Stimulated activated naive CD8-positive, alpha-beta T cell treated with anti-CD3 and anti-CD28 coated beads, Interleukin-15, Interleukin-2, amounts not matched to agents 100 ng/mL and 50 ng/mL, for 24 hours (primary cell): ENCODE measurements around the gene COL25A1.
"Not testable (repeated sequence)": the region's sequence is repeated elsewhere in the genome, so short reads cannot be mapped to it uniquely, and the experiment has no call there.

ENCODE experiments used
- H3K27ac Mint-ChIP-seq: one replicate; pipeline ENCODE4 v1.8.0; 2021; ENCODE audit warnings: mild to moderate bottlenecking, mixed read lengths
- H3K27me3 Mint-ChIP-seq: one replicate; pipeline ENCODE4 v1.8.0; 2021; ENCODE audit warnings: mixed read lengths
- H3K36me3 Mint-ChIP-seq: one replicate; pipeline ENCODE4 v1.8.0; 2021; ENCODE audit warnings: low read depth, mixed read lengths
- H3K4me1 Mint-ChIP-seq: one replicate; pipeline ENCODE4 v1.8.0; 2021; ENCODE audit warnings: low read depth, mixed read lengths
- H3K4me3 Mint-ChIP-seq: one replicate; pipeline ENCODE4 v1.8.0; 2021; ENCODE audit warnings: mild to moderate bottlenecking, mixed read lengths
- H3K9me3 Mint-ChIP-seq: one replicate; pipeline ENCODE4 v1.8.0; 2021; ENCODE audit warnings: mixed read lengths

Gene COL25A1

GRCh38 chr4:109121561-109121960, 180.9 kb downstream of the COL25A1 start:
- Mint-ChIP-seq H3K27ac (no peak overlapping the region), H3K4me3 (no peak overlapping the region), H3K27me3 (peaks cover 28% of the 10 kb centered on the region), H3K4me1 (no peaks in the 10 kb centered on the region), H3K36me3 (no peaks in the 10 kb centered on the region), H3K9me3 (no peaks in the 10 kb centered on the region)

- no peaks in the 10 kb centered on the region for H3K9me3 Mint-ChIP-seq
- no peaks in the 10 kb centered on the region for H3K4me1 Mint-ChIP-seq
- no peak overlapping the region for H3K4me3 Mint-ChIP-seq
- H3K27me3 Mint-ChIP-seq, result peaks cover 30% of the 10 kb centered on the region
- H3K36me3 Mint-ChIP-seq, result no peaks in the 10 kb centered on the region
- no peak overlapping the region for H3K27ac Mint-ChIP-seq
Observed at GRCh38 chr4:109119852-109120251, 182.6 kb downstream of the COL25A1 start.

GRCh38 chr4:109118635-109119034, 183.8 kb downstream of the COL25A1 start:
- peaks cover 30% of the 10 kb centered on the region for H3K27me3 Mint-ChIP-seq
- no peaks in the 10 kb centered on the region for H3K4me1 Mint-ChIP-seq
- no peak overlapping the region for H3K4me3 Mint-ChIP-seq
- H3K27ac Mint-ChIP-seq, result no peak overlapping the region
- H3K36me3 Mint-ChIP-seq, result no peaks in the 10 kb centered on the region
- H3K9me3 Mint-ChIP-seq, result no peaks in the 10 kb centered on the region

GRCh38 chr4:109114501-109114900, 188.0 kb downstream of the COL25A1 start:
- no peaks in the 10 kb centered on the region for H3K4me1 Mint-ChIP-seq
- peaks cover 20% of the 10 kb centered on the region for H3K27me3 Mint-ChIP-seq
- no peak overlapping the region for H3K4me3 Mint-ChIP-seq
- no peaks in the 10 kb centered on the region for H3K9me3 Mint-ChIP-seq
- no peaks in the 10 kb centered on the region for H3K36me3 Mint-ChIP-seq
- H3K27ac Mint-ChIP-seq, result no peak overlapping the region

- Mint-ChIP-seq H3K4me3 (no peak overlapping the region), H3K27ac (no peak overlapping the region), H3K4me1 (no peaks in the 10 kb centered on the region), H3K36me3 (no peaks in the 10 kb centered on the region), H3K27me3 (peaks cover 18% of the 10 kb centered on the region), H3K9me3 (no peaks in the 10 kb centered on the region)
Observed at GRCh38 chr4:109113521-109113920, 188.9 kb downstream of the COL25A1 start.

- Mint-ChIP-seq H3K27ac (no peak overlapping the region), H3K9me3 (no peaks in the 10 kb centered on the region), H3K36me3 (no peaks in the 10 kb centered on the region), H3K4me1 (no peaks in the 10 kb centered on the region), H3K27me3 (peaks cover 16% of the 10 kb centered on the region), H3K4me3 (no peak overlapping the region)
Observed at GRCh38 chr4:109111031-109111430, 191.4 kb downstream of the COL25A1 start.

GRCh38 chr4:109108215-109108614, 194.2 kb downstream of the COL25A1 start:
- not testable (repeated sequence) for H3K27ac Mint-ChIP-seq, H3K4me1 Mint-ChIP-seq, H3K4me3 Mint-ChIP-seq, H3K27me3 Mint-ChIP-seq, H3K9me3 Mint-ChIP-seq, H3K36me3 Mint-ChIP-seq

GRCh38 chr4:109094056-109094455, 208.4 kb downstream of the COL25A1 start:
- Mint-ChIP-seq H3K4me1 (no peaks in the 10 kb centered on the region), H3K9me3 (no peaks in the 10 kb centered on the region), H3K27ac (no peak overlapping the region), H3K27me3 (no peaks in the 10 kb centered on the region), H3K4me3 (no peak overlapping the region), H3K36me3 (no peaks in the 10 kb centered on the region)

- Mint-ChIP-seq H3K27ac (no peak overlapping the region), H3K36me3 (no peaks in the 10 kb centered on the region), H3K9me3 (no peaks in the 10 kb centered on the region), H3K27me3 (peaks cover under 1% of the 10 kb centered on the region), H3K4me3 (no peak overlapping the region), H3K4me1 (no peaks in the 10 kb centered on the region)
Observed at GRCh38 chr4:109091727-109092409, 210.6 kb downstream of the COL25A1 start.

- Mint-ChIP-seq H3K4me1 (peaks cover 6% of the 10 kb centered on the region), H3K27me3 (peaks cover 4% of the 10 kb centered on the region), H3K9me3 (no peaks in the 10 kb centered on the region), H3K36me3 (no peaks in the 10 kb centered on the region), H3K27ac (no peak overlapping the region), H3K4me3 (no peak overlapping the region)
Observed at GRCh38 chr4:109083911-109084310, 218.5 kb downstream of the COL25A1 start.

- no peak overlapping the region for H3K4me3 Mint-ChIP-seq
- no peaks in the 10 kb centered on the region for H3K9me3 Mint-ChIP-seq
- no peak overlapping the region for H3K27ac Mint-ChIP-seq
- H3K27me3 Mint-ChIP-seq, result no peaks in the 10 kb centered on the region
- H3K4me1 Mint-ChIP-seq, result peaks cover 6% of the 10 kb centered on the region
- no peaks in the 10 kb centered on the region for H3K36me3 Mint-ChIP-seq
Observed at GRCh38 chr4:109079731-109080130, 222.7 kb downstream of the COL25A1 start.

GRCh38 chr4:109079201-109079600, 223.3 kb downstream of the COL25A1 start:
- H3K36me3 Mint-ChIP-seq, result no peaks in the 10 kb centered on the region
- peaks cover 6% of the 10 kb centered on the region for H3K4me1 Mint-ChIP-seq
- no peaks in the 10 kb centered on the region for H3K9me3 Mint-ChIP-seq
- H3K4me3 Mint-ChIP-seq, result no peak overlapping the region
- H3K27me3 Mint-ChIP-seq, result no peaks in the 10 kb centered on the region
- no peak overlapping the region for H3K27ac Mint-ChIP-seq

GRCh38 chr4:109078724-109079123, 223.7 kb downstream of the COL25A1 start:
- Mint-ChIP-seq H3K27me3 (peaks cover under 1% of the 10 kb centered on the region), H3K4me3 (no peak overlapping the region), H3K36me3 (no peaks in the 10 kb centered on the region), H3K4me1 (peaks cover 6% of the 10 kb centered on the region), H3K27ac (no peak overlapping the region), H3K9me3 (no peaks in the 10 kb centered on the region)

- peaks cover 6% of the 10 kb centered on the region for H3K4me1 Mint-ChIP-seq
- H3K36me3 Mint-ChIP-seq, result no peaks in the 10 kb centered on the region
- peaks cover 5% of the 10 kb centered on the region for H3K27me3 Mint-ChIP-seq
- H3K4me3 Mint-ChIP-seq, result no peak overlapping the region
- no peaks in the 10 kb centered on the region for H3K9me3 Mint-ChIP-seq
- H3K27ac Mint-ChIP-seq, result no peak overlapping the region
Observed at GRCh38 chr4:109077505-109077904, 225.0 kb downstream of the COL25A1 start.

GRCh38 chr4:109076709-109077108, 225.7 kb downstream of the COL25A1 start:
- H3K27me3 Mint-ChIP-seq, H3K9me3 Mint-ChIP-seq, H3K4me1 Mint-ChIP-seq, H3K27ac Mint-ChIP-seq, H3K36me3 Mint-ChIP-seq, H3K4me3 Mint-ChIP-seq: not testable (repeated sequence)

- Mint-ChIP-seq H3K27me3 (peaks cover 5% of the 10 kb centered on the region), H3K4me3 (no peak overlapping the region), H3K36me3 (no peaks in the 10 kb centered on the region), H3K4me1 (peaks cover 6% of the 10 kb centered on the region), H3K27ac (no peak overlapping the region), H3K9me3 (no peaks in the 10 kb centered on the region)
Observed at GRCh38 chr4:109075621-109076020, 226.8 kb downstream of the COL25A1 start.
